ENCODE results near the gene ZNF280A.

GRCh38 chr22:22548317-22548716 is 28.2 kb upstream of the ZNF280A start:
- TF ChIP-seq CTCF (conservative IDR thresholded peaks at IDR 0.05; ENCODE audit: low read depth, low read length) = no peak
- TF ChIP-seq EZH2 (IDR thresholded peaks at IDR 0.05; ENCODE audit: low read length, unreplicated experiment) = no peak
- no peak for TF ChIP-seq EZH2phosphoT487 (IDR thresholded peaks at IDR 0.05; ENCODE audit: borderline replicate concordance, low read length)

Measured in PC-3 (cell line).